ENCODE results near the gene AKNAD1. TPM values are rescaled to one million over a fixed set of nuclear protein-coding genes. Genes with fewer than 3 reads are reported as not detected.
"Not testable (repeated sequence)": the region's sequence is repeated elsewhere in the genome, so short reads cannot be mapped to it uniquely, and the experiment has no call there.

The AKNAD1 gene
- total RNA-seq, 2 experiments from 2014 or later: not detected

- ChIA-PET CTCF (ENCODE audit: unreplicated experiment) (interaction anchor here (0.5 to 0.6 kb wide), 2 partner anchors 26 to 66 kb away, joined by 4 to 6 read pairs; no protein-coding TSS in a partner anchor), POLR2A (interaction anchor here (0.6 to 1.3 kb wide), 3 partner anchors 25 to 260 kb away, joined by 3 read pairs; no protein-coding TSS in a partner anchor)
- DNase-seq (ENCODE audit: low spot score): no peak
- Histone ChIP-seq H4K20me1 (ENCODE audit: insufficient read depth, low read length) (no peaks in the 10 kb centered on the region), H3K9me3 (ENCODE audit: low read length) (no peaks in the 10 kb centered on the region), H3K79me2 (ENCODE audit: insufficient read depth, low read depth, low read length) (peaks cover 5% of the 10 kb centered on the region; the same call in 1 of the 2 replicates), H3K9me2 (ENCODE audit: insufficient read depth, low read length) (no peaks in the 10 kb centered on the region), H2AFZ (ENCODE audit: low read length) (no peak overlapping the region), H3K4me3 (ENCODE audit: low read depth, low read length, poor library complexity, severe bottlenecking) (no peak overlapping the region), H3K4me2 (ENCODE audit: low read length) (no peak overlapping the region), H3K27ac (ENCODE audit: low read depth, low read length, poor library complexity, severe bottlenecking) (no peak overlapping the region), H3K36me3 (ENCODE audit: insufficient read depth, low read length) (peaks cover 9% of the 10 kb centered on the region; the same call in 1 of the 2 replicates), H3K4me1 (ENCODE audit: insufficient read depth, low read length, poor library complexity, severe bottlenecking) (no peaks in the 10 kb centered on the region)
- no peak for TF ChIP-seq CTCF (conservative IDR thresholded peaks at IDR 0.05; ENCODE audit: low read length)
- no peak for TF ChIP-seq EZH2phosphoT487 (IDR thresholded peaks at IDR 0.05; ENCODE audit: borderline replicate concordance, low read depth, low read length)
- BruUV-seq (replicated peaks): no TSS peak
- intact Hi-C loops (cut with micrococcal nuclease; ENCODE audit: unreplicated experiment): no loop called here
These were observed 33.0 kb upstream of the AKNAD1 start for GRCh38 chr1:108889706-108890384.

- BruUV-seq (replicated peaks); H3K4me2 ChIP-seq (ENCODE audit: low read length); H3K27ac ChIP-seq (ENCODE audit: low read depth, low read length, poor library complexity, severe bottlenecking); H4K20me1 ChIP-seq (ENCODE audit: insufficient read depth, low read length); CTCF ChIA-PET (ENCODE audit: unreplicated experiment); H3K36me3 ChIP-seq (ENCODE audit: insufficient read depth, low read length); H3K79me2 ChIP-seq (ENCODE audit: insufficient read depth, low read depth, low read length); H2AFZ ChIP-seq (ENCODE audit: low read length); H3K4me3 ChIP-seq (ENCODE audit: low read depth, low read length, poor library complexity, severe bottlenecking); intact Hi-C loops (cut with micrococcal nuclease; ENCODE audit: unreplicated experiment); DNase-seq (ENCODE audit: low spot score); H3K9me3 ChIP-seq (ENCODE audit: low read length); H3K9me2 ChIP-seq (ENCODE audit: insufficient read depth, low read length); H3K4me1 ChIP-seq (ENCODE audit: insufficient read depth, low read length, poor library complexity, severe bottlenecking): not testable (repeated sequence)
- POLR2A ChIA-PET: interaction anchor here (0.7 to 1.3 kb wide), 3 partner anchors 24 to 55 kb away, joined by 3 to 4 read pairs (median 3); no protein-coding TSS in a partner anchor
These were observed 32.2 kb upstream of the AKNAD1 start for GRCh38 chr1:108889006-108889645.

DNA sequence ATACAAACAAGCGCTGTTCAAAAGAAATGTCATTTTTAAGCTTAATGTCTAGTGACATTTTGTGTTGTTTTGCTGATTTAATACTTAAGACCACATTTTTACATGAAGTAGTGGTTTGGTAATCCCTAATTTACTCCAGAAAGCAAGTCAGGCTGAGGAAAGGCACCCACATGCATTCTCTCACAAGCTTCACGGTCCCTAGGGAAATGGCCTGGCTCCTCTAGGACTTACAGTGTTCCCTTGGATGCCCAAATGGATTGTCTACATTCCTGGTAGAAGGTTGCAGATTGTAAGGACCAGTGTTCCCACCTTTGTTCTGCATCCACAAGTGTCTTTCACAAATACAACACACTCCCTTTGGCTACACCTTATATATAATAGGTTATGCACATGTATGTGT, 29.4 kb upstream of the AKNAD1 start:
- Histone ChIP-seq H3K4me2 (ENCODE audit: low read length) (no peak overlapping the region), H2AFZ (ENCODE audit: low read length) (no peak overlapping the region), H3K27ac (ENCODE audit: low read depth, low read length, poor library complexity, severe bottlenecking) (no peak overlapping the region), H3K9me2 (ENCODE audit: insufficient read depth, low read length) (no peaks in the 10 kb centered on the region), H3K79me2 (ENCODE audit: insufficient read depth, low read depth, low read length) (peaks cover 19% of the 10 kb centered on the region; the same call in 1 of the 2 replicates), H3K4me1 (ENCODE audit: insufficient read depth, low read length, poor library complexity, severe bottlenecking) (no peaks in the 10 kb centered on the region), H3K9me3 (ENCODE audit: low read length) (no peaks in the 10 kb centered on the region), H3K4me3 (ENCODE audit: low read depth, low read length, poor library complexity, severe bottlenecking) (no peak overlapping the region), H3K36me3 (ENCODE audit: insufficient read depth, low read length) (peaks cover 22% of the 10 kb centered on the region; the same call in 1 of the 2 replicates), H4K20me1 (ENCODE audit: insufficient read depth, low read length) (no peaks in the 10 kb centered on the region)
- DNase-seq (ENCODE audit: low spot score): no peak
- no TSS peak for BruUV-seq (replicated peaks)
- intact Hi-C loops (cut with micrococcal nuclease; ENCODE audit: unreplicated experiment): no loop called here
- POLR2A ChIA-PET: interaction anchor here (0.5 to 1.9 kb wide), 3 partner anchors 9 to 16 kb away, joined by 3 to 5 read pairs (median 4); partner anchors contain the start of gene GPSM2
- CTCF ChIA-PET (ENCODE audit: unreplicated experiment): no interaction called here
- TF ChIP-seq EZH2phosphoT487 (IDR thresholded peaks at IDR 0.05; ENCODE audit: borderline replicate concordance, low read depth, low read length) (no peak), CTCF (conservative IDR thresholded peaks at IDR 0.05; ENCODE audit: low read length) (no peak)
